Activated T-cell treated with anti-CD3 and anti-CD28 coated beads, Interleukin-2, amount 50 U/mL, for 4 hours (primary cell): ENCODE results near the gene UTF1. TPM values are rescaled to one million over a fixed set of nuclear protein-coding genes. Genes with fewer than 3 reads are reported as not detected.

Experiments
- ATAC-seq, 2 donors: fragments of 200-7000 bp; cut with Tn5 transposase; one replicate each; pipeline ENCODE4 v1.10.0; 2021
- DNase-seq: peaks from one replicate; pipeline ENCODE4 v3.0.0-alpha.2; 2020
- H3K27me3 Mint-ChIP-seq: one replicate; pipeline ENCODE4 v1.8.0; 2021; ENCODE audit warnings: low read depth, mixed read lengths
- H3K36me3 Mint-ChIP-seq: one replicate; pipeline ENCODE4 v1.8.0; 2022; ENCODE audit warnings: mixed read lengths; ENCODE audit not compliant: insufficient read depth
- H3K4me1 Mint-ChIP-seq: one replicate; pipeline ENCODE4 v1.8.0; 2021; ENCODE audit warnings: low read depth, mixed read lengths
- H3K4me3 Mint-ChIP-seq: one replicate; pipeline ENCODE4 v1.8.0; 2021; ENCODE audit warnings: mild to moderate bottlenecking, moderate library complexity, mixed read lengths
- H3K9me3 Mint-ChIP-seq: one replicate; pipeline ENCODE4 v1.8.0; 2021; ENCODE audit warnings: mixed read lengths
- total RNA-seq, 3 donors: library from RNA; stranded (reverse); gene quantifications; one replicate each; pipeline ENCODE4 v1.2.1, GENCODE V29; 2021

Gene UTF1
- total RNA-seq, 3 donors from 2014 or later = 0.25 TPM; not detected in 2

GRCh38 chr10:133201151-133201947 lies 28.7 kb upstream of the UTF1 start:
- Mint-ChIP-seq H3K4me1 (no peaks in the 10 kb centered on the region), H3K36me3 (no peaks in the 10 kb centered on the region), H3K4me3 (no peak overlapping the region), H3K27me3 (peaks cover 3% of the 10 kb centered on the region), H3K9me3 (no peaks in the 10 kb centered on the region)
- ATAC-seq = no peak
- no peak for DNase-seq

GRCh38 chr10:133201948-133202725 lies 27.9 kb upstream of the UTF1 start:
- ATAC-seq (no peak), DNase-seq (no peak)
- Mint-ChIP-seq H3K36me3 (no peaks in the 10 kb centered on the region), H3K4me1 (no peaks in the 10 kb centered on the region), H3K27me3 (peaks cover 3% of the 10 kb centered on the region), H3K4me3 (no peak overlapping the region), H3K9me3 (no peaks in the 10 kb centered on the region)

GRCh38 chr10:133202778-133203651 lies 27.0 kb upstream of the UTF1 start:
- DNase-seq = no peak
- H3K36me3 Mint-ChIP-seq = no peaks in the 10 kb centered on the region
- no peak for ATAC-seq

GRCh38 chr10:133203652-133204195 lies 26.3 kb upstream of the UTF1 start:
- Mint-ChIP-seq H3K9me3 (no peaks in the 10 kb centered on the region), H3K4me1 (no peaks in the 10 kb centered on the region), H3K4me3 (no peak overlapping the region), H3K27me3 (peaks cover 3% of the 10 kb centered on the region), H3K36me3 (no peaks in the 10 kb centered on the region)
- no peak for DNase-seq
- no peak for ATAC-seq

More at GRCh38 chr10:133202778-133203651, 27.0 kb upstream of the UTF1 start:
- Mint-ChIP-seq H3K27me3 (peaks cover 3% of the 10 kb centered on the region), H3K4me1 (no peaks in the 10 kb centered on the region), H3K4me3 (no peak overlapping the region), H3K9me3 (no peaks in the 10 kb centered on the region)

- no peak for ATAC-seq
- no peaks in the 10 kb centered on the region for H3K9me3 Mint-ChIP-seq
- no peak for DNase-seq
- no peak overlapping the region for H3K4me3 Mint-ChIP-seq
- no peaks in the 10 kb centered on the region for H3K4me1 Mint-ChIP-seq
- no peaks in the 10 kb centered on the region for H3K36me3 Mint-ChIP-seq
- peaks cover 3% of the 10 kb centered on the region for H3K27me3 Mint-ChIP-seq
These were observed 25.6 kb upstream of the UTF1 start for GRCh38 chr10:133204226-133205015.

GRCh38 chr10:133205146-133205545 lies 24.9 kb upstream of the UTF1 start:
- Mint-ChIP-seq H3K4me1 (no peaks in the 10 kb centered on the region), H3K9me3 (no peaks in the 10 kb centered on the region), H3K36me3 (no peaks in the 10 kb centered on the region), H3K4me3 (no peak overlapping the region), H3K27me3 (peaks cover 3% of the 10 kb centered on the region)
- no peak for ATAC-seq
- no peak for DNase-seq

GRCh38 chr10:133206356-133207040 lies 23.5 kb upstream of the UTF1 start:
- Mint-ChIP-seq H3K9me3 (no peaks in the 10 kb centered on the region), H3K4me3 (no peak overlapping the region), H3K4me1 (peaks cover 2% of the 10 kb centered on the region), H3K27me3 (peaks cover 3% of the 10 kb centered on the region), H3K36me3 (no peaks in the 10 kb centered on the region)
- DNase-seq (no peak), ATAC-seq (no peak)

GRCh38 chr10:133207041-133207600 lies 22.9 kb upstream of the UTF1 start:
- H3K4me1 Mint-ChIP-seq = peaks cover 2% of the 10 kb centered on the region
- ATAC-seq (no peak), DNase-seq (no peak)
- no peak overlapping the region for H3K4me3 Mint-ChIP-seq
- H3K27me3 Mint-ChIP-seq = peaks cover 4% of the 10 kb centered on the region
- no peaks in the 10 kb centered on the region for H3K9me3 Mint-ChIP-seq
- H3K36me3 Mint-ChIP-seq = no peaks in the 10 kb centered on the region

- Mint-ChIP-seq H3K4me3 (no peak overlapping the region), H3K9me3 (no peaks in the 10 kb centered on the region), H3K36me3 (no peaks in the 10 kb centered on the region), H3K4me1 (peaks cover 2% of the 10 kb centered on the region), H3K27me3 (peaks cover 5% of the 10 kb centered on the region)
- no peak for ATAC-seq
- DNase-seq = no peak
These were observed 22.4 kb upstream of the UTF1 start for GRCh38 chr10:133207627-133208026.

- DNase-seq = no peak
- Mint-ChIP-seq H3K36me3 (no peaks in the 10 kb centered on the region), H3K9me3 (no peaks in the 10 kb centered on the region), H3K4me1 (peaks cover 2% of the 10 kb centered on the region), H3K4me3 (no peak overlapping the region), H3K27me3 (peaks cover 5% of the 10 kb centered on the region)
- no peak for ATAC-seq
These were observed 21.6 kb upstream of the UTF1 start for GRCh38 chr10:133208466-133208865.

- Mint-ChIP-seq H3K9me3 (no peaks in the 10 kb centered on the region), H3K4me1 (peaks cover 2% of the 10 kb centered on the region)
- DNase-seq = no peak
These were observed 20.9 kb upstream of the UTF1 start for GRCh38 chr10:133209117-133209516.

GRCh38 chr10:133209641-133210040 lies 20.4 kb upstream of the UTF1 start:
- Mint-ChIP-seq H3K4me1 (peaks cover 2% of the 10 kb centered on the region), H3K9me3 (no peaks in the 10 kb centered on the region), H3K4me3 (no peak overlapping the region), H3K27me3 (peaks cover 2% of the 10 kb centered on the region), H3K36me3 (no peaks in the 10 kb centered on the region)
- ATAC-seq (no peak), DNase-seq (no peak)

More at GRCh38 chr10:133209117-133209516, 20.9 kb upstream of the UTF1 start:
- Mint-ChIP-seq H3K27me3 (peaks cover 5% of the 10 kb centered on the region), H3K4me3 (no peak overlapping the region), H3K36me3 (no peaks in the 10 kb centered on the region)
- no peak for ATAC-seq
